NAMALWA (cell line): ENCODE data around the gene SPP2.

Experiments
- DNase-seq: peaks from one replicate; pipeline ENCODE4 v3.0.0-alpha.2; 2015; ENCODE audit warnings: low spot score

The SPP2 gene, protein sequence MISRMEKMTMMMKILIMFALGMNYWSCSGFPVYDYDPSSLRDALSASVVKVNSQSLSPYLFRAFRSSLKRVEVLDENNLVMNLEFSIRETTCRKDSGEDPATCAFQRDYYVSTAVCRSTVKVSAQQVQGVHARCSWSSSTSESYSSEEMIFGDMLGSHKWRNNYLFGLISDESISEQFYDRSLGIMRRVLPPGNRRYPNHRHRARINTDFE

DNA sequence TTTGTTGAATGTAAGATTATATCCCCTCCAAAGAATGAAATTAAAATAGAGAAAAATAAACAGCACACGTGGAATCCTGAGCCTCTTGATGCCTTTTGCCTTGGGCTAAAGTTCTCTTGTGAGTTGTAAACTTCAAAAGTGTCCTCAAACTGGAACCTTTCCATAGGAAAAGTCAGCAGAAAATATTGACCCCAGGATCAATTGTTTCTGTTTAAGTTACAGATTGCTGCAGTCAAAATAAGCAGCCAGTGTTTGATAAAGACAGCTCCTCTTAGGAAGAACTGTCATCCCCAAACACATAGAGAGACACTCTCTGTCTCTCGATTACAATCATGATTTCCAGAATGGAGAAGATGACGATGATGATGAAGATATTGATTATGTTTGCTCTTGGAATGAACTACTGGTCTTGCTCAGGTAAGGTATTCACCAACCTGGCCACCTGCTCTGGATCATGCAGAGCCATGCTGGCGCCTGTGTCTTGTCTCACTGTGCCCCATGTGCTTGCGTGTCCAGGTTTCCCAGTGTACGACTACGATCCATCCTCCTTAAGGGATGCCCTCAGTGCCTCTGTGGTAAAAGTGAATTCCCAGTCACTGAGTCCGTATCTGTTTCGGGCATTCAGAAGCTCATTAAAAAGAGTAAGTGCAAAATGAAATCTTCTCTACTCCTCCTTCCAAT, at the start of gene SPP2:
Gene SPP2, plus strand, starts transcription at position 248 of the 681 bp plus-strand sequence. Its CDS starts 85 bp downstream, at position 333.
- no peak for DNase-seq

DNA sequence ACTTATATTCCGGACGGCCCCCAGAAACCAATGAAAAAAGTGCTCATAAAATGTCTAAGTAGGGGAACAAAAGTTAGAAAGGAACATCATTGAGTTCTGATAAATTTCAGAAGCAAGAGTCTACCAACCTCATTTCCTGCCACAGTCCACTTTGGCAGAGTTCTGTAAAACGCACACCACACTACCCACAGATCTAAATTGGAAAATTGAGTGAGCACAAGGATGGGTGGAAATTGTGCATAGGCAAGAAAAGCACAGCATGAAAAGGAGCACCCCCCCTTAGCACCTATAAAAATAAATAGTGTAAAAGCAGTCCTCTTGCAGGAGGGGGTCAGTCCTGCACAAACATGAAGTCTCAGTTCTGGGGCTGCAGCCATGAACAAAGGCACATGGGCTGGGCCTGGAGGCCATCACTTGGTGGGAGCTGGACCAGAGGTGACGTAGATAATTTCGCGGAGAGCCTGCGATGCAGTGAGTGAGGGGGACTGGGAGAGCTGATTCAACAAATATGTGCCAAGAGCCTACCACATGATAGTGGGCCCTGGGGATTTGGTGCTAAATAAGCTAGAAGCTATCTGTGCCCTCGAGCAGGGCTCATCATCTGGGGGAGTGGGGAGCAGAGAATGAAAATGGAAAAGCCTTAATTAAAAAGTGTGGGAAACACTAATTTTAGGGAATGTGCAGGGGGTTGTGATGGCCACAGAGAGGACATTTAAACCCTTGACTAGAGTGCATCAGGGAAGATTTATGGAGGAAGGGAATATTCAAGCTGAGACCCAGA, 48.9 kb upstream of the SPP2 start:
- no peak for DNase-seq

DNA sequence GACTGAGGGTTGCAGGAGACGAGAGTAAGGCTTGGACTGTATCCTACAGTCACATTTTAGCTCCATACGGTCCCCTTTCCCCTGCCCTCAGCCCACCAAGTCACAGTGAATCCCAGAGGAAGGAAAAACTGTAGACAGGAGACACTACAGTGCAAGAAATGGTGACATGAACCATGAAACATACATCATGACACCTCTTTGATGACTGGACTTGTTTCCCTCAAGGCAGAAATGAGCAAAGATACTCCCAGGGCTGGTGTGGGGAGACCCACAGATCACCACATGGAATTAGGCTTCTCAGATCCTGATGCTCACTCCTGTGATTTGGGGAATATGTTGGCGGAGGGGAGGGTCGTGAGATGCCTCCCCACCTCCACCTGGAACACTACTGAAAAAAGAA, 48.2 kb upstream of the SPP2 start:
- DNase-seq, result no peak

DNA sequence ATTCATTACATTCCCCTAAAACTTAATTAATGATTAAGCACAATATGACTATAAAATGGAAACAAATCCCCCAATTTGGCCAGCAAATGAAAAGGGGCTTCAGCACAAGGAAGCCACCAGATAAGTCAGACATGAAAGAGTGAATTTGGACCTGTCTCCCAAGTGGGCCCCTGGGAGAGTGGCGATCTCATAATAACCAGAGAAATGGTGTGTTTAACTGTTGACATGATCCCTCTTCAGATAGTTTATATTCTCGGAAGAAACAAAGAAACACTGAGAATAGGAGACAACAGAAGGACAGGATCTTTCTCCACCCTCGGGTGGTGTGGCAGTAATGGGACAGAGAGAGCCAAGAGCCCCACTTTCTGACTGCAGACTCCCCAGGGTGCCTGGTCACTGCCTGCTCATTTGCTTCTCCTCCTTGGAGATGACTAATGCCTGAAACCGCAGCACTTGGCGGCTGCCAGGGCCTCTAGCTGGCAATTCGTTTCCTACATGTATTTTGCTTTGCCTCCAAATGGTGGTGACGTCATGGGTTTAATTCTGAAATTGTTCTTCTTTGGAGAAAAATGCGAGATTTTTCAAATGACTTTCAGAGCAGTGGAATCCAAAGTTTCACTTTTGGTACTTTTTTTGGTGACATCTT, 46.4 kb upstream of the SPP2 start:
- DNase-seq, result no peak

DNA sequence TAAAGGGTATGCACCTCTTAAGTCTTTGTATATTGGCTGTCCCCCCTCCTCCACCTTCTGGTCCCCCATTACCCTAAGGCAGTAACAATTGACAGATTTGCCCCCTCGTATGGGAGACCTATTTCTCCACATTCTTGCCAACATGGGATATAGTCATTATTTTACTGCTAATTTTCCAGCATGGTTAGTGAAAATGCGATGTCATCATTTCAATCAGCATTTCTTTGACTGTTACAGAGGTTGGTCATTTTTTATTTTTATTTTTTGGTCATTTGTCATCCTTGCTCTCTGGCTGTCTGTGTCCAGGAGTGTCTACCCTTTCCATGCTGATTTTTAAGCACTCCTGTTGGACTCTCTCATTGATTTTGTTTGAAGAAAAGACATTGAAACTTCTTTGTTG, 45.4 kb upstream of the SPP2 start:
- DNase-seq, result no peak

DNA sequence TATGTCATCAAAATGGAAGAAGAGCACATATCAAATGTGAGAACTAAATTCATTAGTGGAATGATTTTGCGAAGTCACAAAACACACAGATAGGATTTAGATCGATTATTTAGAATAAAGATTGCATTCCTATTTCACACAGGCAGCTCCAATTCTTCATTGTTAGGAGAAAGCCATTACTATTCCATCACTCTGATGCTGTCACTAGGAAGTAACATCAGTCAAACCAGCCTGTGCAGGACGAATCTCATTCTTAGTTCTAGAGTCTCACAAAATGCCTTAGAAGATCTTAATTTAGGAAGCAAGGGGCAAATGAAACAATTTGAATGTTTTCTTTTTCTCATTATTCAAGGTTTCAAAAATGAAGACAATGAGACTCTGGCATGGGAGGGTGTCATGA, 44.0 kb upstream of the SPP2 start:
- DNase-seq, result no peak

DNA sequence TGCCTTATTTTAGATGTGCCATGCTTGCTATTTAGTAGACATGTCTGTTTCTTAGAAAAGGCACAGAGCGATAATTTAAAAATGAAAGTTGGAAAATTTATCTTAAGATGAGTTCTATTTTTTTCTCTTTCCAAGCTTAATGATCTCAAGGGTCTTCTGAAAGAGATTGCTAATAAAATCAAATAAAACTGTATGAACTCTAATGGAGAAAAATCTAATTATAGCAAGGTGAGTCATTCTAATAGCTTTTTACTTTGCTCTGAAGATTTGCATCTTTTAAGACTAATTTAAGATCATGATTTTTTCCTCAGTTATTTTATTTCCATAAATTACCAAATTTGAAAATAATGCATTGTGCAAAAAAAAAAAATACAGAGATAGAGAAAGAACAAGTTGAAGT, 36.1 kb upstream of the SPP2 start:
- no peak for DNase-seq

DNA sequence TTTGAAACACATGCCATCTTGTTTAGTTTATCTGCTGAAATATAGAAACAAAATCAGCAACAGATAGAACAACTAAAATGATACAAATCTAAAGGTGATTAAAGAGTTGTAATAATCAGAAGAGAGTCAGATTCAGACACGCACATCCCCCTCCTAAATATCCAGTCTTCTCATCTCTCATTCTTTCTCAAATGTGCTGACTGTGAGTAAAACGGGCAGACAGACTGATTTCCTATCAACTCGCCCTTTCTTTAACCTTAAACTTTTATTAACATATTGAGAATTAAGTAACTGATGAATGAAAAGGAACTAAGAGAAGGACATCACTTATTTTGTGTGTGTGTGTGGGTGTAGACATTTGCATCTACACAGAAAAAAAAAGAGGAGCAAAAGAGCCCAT, 34.6 kb upstream of the SPP2 start:
- DNase-seq, result no peak

DNA sequence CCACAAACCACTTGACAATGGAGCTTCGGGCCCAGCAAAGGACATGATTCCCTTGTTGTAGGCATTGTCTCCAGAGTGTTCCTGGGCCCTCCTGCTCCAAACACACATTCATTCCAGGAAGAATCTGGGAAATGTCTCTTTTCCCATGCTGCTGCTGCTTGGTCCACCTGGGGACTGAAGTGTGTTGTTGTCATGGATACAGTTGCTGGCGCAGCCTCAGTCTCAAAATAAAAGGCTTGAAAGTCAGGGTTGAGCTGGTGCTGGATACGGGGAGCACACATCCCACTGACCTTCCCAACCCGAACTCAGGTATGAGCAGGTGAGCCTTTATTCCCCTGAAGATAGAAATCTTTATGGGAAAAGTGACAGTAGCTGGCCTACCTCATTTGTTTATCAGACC, 30.6 kb upstream of the SPP2 start:
- DNase-seq, result no peak

DNA sequence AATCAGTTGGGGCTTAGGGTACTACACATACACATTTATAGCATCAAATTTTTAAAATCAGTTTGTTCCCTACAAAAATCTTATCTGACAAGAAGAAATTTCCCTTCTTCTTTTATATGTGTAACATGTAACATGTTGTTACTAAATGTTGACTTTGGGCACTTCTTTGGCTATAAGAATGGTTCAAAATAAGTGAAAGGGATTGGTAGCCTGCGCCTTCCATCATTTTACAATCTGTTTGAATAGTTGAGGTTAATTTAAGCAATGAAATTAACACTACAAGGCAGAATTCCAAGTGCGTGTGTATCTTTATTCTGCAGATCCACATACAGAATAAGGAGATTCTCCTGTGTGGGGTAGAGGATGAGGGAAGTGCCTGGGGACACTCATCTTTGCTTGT, 30.2 kb upstream of the SPP2 start:
- no peak for DNase-seq

DNA sequence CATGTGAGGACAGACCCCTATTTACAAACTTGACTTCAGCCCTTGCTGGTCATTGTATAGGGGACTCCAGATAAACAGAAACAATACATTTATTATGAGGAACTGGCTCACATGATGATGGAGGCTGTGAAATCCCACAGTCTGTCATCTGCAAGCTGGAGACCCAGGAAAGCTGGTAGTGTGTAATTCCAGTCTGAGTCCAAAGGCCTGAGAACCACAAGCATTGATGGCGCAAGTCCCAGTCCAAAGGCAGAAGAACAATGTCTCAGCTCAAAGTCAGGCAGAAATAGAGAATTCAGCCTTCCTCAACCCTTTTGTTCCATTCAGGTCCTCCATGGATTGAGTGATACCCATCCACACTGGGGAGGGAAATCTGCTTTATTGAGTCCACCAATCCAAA, 28.1 kb upstream of the SPP2 start:
- DNase-seq, result no peak

DNA sequence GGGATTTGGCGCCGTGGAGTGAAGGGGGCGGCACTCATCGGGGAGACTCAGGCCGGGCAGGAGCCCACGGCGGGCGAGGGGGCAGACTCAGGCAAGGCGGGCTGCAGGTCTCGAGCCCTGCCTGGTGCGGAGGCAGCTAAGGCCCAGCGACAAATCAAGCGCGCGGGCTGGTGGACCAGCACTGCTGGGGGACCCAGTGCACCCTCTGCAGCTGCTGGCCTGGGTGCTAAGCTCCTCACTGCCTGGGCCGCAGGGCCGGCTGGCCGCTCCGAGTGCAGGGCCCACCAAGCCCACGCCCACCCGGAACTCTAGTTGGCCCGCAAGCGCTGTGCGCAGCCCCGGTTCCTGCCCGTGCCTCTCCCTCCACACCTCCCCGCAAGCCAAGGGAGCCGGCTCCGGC, 26.2 kb upstream of the SPP2 start:
- DNase-seq, result no peak

DNA sequence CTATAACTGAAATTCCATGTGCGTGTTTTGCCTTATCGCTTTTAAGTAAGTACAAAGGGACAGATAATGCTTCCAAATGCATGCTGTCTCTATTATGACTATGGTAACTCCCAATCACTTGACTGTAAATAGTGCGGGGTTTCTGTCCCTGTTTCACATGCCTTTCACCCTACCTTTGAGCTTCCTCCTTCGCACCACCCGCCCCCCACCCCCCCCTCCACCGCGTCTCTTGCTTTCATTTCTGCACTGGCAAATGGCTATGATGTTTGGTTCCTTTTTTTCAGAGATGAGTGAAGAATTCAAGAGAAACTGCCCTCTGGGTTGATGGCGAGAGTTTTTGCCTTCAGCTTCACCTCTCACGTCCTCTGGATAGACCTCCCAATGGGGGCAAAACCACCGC, 25.0 kb upstream of the SPP2 start:
- DNase-seq, result no peak

DNA sequence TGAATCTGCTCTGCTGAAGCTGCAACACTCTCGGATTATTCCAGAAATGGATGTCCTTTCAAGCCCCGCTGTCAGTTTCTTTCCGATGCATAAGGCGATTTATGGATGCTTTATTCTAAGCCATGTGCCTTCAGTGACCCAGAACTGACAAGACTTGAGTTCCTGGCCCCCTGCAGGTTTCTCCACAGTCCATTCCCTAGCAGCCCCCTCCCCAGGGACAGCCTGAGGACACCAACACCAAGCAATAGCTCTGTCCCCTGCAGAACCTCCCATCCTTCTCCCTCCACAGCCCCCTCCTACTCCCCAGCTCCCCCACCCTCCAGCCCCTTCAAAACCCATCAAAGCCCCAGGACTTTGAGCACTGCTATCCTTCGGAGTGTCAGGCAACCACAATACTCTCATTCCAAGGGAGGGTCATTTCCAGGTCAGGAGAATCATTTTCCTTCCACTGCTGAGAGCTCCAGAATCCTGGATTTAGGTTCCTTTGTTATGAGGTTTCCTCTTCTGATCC, 24.6 kb upstream of the SPP2 start:
- no peak for DNase-seq

DNA sequence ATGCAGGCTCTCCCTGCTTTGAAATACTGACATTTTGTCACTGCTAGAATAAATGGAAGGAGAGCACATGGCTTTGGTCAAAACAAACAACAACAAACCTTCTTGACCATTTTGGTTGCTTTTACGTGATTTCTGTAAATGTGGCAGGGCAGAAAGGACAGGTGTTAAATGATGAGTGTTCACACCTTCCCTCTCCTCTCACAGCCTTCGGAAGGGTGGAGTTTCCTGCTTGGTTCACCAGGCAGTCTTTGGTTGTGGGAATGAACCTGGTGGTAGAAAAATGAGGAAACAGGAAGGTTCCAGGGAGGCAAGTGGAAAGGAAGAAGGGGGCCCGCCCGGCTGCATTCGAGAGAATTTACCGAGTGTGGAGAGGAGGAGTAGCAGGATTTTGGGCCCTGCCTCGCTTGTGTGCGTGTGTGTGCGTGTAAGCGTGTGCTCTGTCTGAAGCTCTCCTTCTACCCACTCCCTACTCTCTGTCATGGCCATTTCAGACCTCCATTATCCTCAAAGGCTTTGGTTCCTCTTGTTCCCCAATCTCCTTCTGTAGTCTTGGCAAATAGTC, 23.7 kb upstream of the SPP2 start:
- no peak for DNase-seq

DNA sequence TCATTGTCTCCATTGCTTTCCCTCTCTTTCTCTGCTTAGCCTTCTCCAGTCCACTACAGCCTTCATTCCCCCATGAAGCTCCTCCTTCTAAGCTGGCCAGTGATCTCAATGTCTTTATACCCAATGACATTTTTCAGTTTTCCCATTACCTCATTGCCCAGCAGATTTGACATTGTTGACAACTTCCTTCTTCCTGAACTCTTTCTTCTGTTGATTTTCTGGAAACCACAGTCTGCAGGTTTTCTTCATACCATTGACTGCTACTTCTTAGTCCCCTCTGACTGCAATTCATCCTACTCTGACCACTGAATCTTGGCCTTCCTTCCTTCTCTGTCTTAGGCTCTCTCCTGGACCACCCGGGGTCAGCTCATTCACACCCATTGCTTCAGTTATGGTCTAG, 22.9 kb upstream of the SPP2 start:
- DNase-seq, result no peak

DNA sequence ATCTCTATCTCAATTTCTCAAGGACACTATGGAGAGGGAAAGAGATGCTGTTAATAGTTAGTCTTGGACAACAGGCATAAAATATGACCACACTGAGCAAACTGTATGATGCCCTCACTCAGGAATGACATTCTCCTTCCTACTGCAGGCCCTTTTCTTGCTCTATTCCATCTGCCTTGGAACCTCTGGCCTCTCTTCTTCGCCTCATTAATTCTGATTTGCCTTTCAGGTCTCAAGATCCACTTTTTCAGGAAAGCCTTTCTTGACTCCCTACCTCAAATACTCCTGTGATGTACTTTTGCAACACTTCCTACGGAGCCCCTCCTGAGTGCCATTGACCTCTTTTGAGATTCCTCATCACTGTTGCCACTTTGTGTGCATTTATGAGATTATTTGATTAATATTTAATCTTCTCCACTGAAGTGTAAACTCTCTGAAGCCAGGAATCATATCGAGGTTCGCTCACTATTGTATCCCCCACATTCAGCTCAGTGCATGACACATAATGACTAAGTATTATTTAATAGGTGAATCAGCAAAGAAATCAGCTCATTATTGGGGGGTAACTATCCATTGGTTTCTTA, 21.3 kb upstream of the SPP2 start:
- no peak for DNase-seq

DNA sequence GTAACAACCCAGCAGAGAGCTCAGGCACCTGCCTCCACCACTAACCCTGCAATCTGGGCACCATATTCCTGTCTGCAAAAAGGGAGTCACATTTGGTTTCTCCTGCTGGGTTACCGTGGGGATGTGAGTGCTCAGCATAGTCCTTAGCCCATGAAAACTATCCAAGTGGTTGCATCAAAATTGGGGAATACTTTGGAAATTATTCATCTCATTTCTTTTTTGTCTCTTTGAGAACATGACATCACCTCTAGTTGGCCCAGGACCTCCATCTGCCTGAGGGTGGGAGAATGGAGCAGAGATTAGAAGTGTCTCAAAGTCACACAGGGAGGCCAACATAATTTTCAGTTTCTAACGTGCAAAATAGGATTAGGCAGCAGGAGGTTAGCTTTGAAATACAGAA, 19.3 kb upstream of the SPP2 start:
- DNase-seq, result no peak

DNA sequence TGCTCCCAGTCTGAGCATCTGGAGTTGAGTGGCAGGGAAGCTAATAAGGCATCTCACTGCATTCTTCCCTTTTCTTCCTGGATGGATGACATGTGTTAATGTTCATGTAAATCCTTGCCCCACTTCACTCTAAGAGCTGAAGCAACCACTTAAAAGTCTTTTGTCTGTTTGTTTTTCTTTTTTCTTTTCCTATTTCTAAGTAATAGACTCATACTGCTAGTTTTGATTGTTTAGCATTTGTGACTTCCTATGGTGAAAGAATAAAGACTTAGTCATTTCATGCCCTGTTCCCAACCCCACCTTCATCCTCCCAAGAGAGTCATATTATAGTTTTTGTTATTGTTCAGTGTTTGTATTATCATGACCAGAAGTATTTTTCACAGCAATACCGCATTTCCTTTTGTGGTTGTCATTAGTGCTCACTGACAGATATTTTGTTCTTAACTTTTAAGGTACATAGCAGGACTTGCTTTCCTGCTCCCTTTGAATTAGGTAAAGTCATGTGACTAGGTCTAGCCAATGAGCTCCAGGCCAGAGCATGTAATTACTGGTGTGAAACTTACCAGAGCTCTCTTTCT, 18.1 kb upstream of the SPP2 start:
- DNase-seq, result no peak

DNA sequence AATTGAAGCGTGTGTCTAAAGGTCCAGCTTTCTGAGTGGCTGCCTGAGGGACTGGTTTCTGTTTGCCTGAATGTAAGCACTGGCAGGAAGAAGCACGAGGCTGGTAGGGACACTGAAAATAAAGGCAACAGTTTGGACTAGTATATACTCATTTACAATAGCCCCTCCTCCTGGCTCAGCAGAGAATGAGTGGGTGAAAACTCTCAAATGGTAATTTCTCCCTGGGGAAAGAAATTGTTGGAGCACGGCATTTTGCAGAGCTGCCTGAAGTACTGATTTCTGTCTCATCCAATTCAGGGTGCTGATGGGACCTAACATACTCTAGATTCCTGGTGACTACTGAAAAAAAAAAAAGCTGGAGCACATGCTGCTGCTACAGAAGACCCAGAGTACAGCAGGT, 17.3 kb upstream of the SPP2 start:
- no peak for DNase-seq

DNA sequence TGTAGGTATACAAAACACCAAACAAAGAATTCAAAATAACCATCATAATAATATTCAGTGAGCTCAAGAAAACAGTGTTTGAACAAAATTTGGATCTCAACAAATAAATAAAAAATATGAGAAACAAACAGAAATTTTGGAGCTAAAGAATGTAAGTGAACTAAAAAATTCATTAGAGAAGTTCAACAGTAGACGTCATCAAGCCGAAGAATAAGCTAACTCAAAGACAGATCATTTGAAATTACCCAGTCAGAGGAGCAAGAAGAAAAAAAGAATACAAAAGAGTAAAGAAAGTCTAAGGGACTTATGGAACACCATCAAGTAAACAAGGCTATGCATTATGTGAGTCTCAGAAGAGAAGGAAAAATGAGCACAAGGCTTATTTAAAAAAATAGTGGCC, 16.6 kb upstream of the SPP2 start:
- no peak for DNase-seq
